COLO668 (cell line): ENCODE data around the gene TMEM123.
"Not testable (repeated sequence)": the region's sequence is repeated elsewhere in the genome, so short reads cannot be mapped to it uniquely, and the experiment has no call there.

Experiments used
- DNase-seq: peaks from one replicate; lab custom pipeline; 2025; ENCODE audit not compliant: unreplicated experiment; lab: John Stamatoyannopoulos, UW

Gene TMEM123

DNA sequence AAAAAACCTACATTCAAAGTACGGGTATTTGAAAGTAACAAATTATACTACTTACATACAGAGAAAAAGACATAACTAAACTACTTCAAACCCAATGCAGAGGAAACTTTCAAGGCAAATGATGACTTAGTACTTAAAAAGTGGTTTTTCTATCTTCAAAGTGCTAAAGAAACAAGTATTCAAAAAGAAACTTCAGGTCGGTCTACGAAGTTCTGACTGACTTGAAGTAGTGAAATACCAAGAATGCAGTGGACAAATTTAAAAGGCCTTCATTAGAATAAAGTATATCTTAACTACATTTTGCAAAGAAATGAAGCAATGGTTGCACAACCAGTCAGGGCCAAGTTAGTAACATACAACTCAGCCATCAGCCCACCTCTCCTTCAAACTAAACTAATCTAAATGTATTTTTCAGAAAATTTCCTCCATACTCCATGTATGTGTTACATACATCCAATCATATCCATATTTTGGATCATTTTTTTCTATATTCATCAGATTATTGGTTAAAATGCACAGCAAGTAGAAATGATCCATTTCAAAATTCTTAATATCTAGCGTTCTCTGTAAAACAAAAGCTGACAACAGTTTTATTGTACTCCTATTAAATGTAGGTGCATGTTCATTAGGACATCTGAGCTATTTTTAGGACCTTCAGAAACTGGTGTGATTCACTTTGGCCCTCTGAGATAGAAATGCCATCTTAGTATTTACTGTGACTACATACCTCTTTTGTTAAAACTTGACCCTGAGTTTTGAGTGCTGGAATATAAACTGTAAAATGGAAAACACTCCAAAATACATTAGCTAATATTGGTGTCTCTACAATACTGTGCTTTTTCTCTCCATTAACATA, 55.6 kb downstream of the TMEM123 start:
- DNase-seq: no peak

DNA sequence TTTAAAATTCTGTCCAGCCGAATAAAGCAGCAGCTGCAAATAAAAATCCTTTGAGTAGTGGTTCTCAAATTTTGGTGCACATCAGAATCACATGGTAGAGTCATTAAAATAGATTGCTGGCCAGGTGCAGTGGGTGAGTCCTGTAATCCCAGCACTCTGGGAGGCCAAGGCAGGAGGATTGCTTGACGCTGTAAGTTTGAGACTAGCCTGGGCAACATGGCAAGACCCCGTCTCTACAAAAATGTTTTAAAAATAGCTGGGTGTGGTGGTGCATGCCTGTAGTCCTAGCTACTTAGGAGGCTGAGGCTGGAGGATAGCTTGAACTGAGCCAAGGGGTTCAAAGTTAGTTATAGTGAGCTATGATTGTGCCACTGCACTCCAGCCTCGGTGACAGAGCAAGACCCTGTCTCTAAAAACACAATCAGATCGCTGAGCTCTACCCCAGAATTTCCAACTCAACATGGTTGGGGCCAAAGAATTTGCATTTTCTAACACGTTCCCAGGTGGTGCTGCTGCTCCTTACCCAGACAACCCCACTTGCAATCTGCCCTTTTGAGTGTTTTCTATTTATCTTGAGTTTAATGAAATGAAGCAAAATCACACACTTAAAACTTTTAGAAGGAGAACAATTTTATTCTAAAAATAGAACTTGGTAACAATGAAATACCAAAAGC, 56.7 kb downstream of the TMEM123 start:
- no peak for DNase-seq

DNA sequence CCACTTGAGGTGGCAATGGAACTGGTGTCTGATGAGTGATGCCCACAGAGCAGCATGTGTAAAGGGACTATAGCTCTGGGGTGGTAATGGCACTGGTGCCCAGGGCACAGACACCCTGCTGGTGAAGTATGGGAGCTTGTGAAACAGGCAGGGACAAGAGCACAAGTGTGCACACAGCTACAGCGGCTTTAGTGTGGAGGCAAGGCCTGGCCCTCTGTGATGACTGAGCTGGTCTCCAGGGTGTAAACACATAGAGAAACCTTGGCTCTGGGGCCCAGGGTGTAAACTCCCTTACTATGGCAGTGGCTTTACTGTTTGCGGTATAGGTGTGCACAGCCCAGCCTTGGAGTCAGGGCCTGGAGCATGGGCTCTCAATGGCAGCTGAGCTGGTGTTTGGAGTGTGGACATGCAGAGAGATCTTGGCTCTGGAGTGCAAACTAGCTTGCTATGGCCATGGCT, 59.3 kb downstream of the TMEM123 start:
- no peak for DNase-seq

DNA sequence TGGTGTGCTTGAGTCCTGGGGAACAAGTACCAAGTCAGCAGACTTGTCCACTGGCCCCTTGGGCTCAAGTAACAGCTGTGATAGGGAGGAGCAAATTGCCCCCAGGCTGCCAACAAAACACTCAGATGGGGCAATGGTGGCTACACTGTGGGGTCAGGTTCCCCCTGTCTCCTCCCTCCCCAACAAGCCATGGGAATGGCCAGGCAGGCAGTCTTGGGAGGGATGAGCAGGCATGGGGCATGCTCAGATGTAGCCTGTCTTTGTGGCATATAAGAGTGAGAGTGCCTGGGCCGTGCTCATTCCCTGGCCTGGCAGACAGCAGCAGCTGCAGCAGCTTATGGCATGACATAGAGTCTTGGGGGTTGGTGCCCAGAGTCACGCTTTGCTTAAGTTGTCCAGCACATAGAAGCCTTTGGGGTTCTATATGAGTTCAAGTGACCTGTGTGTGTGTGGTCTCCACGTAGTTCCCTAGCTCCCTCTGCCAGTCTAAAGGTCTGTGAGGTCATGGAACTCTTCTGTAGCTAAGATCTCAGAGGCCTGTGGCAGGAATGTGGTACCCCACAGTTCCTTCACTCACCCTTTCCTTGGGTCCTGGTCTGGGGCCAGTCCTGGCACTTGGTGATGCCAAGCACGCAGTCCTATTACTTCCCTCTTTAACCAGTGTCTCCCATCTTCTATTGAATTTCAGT, 60.9 kb downstream of the TMEM123 start:
- no peak for DNase-seq

DNA sequence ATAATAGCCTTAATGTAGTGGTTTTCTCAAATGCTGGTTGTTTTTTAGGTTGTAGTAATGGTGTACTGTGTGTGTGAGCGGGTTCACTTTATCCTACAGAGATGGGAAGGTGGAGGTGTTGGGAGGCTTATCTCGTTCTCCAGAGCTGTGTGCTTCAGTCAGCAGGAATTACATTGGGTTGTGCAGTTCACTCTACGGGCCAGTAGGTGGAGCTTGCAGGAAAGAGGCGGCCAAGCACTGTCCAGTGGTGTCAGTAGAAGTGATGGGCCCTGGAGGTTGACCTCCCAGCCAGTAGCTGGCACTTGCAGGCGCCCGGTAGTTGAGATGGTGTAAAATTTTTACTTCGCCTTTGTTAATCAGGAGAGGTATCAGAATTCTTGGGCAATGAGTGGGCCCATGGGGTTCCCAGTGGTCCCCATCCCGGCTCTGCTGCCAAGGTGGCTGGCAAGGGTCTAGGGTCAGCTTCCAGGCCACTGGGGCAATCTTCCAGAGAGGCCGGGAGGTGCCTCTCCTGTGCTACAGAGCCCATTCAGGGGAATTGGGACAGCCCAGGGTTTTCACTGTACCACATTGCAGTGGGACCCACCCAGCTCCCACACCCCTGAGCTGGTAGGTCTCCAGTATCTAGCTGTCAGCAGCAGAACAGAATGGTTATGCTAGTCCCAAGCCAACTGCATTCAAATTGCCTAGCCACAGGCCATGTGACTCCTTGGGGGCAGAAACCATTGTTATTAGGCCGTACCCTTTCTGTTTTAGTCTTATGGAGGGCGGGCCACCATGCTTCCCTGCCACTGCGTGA, 61.7 kb downstream of the TMEM123 start:
- peak; percentile 59 for DNase-seq

DNA sequence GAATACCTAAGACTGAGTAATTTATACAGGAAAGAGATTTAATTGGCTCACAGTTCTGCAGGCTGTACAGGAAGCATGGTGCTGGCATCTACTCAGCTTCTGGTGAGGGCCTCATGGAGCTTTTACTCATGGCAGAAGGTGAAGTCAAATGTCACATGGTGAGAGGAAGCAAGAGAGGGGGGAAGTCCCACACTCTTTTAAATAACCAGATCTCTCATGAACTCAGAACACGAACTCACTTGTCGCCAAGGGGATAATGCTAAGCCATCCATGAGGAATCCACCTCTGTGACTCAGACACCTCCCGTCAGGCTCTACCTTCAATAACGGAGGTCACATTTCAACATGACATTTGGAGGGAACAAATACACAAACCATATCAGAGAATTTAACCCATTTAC, 63.3 kb downstream of the TMEM123 start:
- no peak for DNase-seq

DNA sequence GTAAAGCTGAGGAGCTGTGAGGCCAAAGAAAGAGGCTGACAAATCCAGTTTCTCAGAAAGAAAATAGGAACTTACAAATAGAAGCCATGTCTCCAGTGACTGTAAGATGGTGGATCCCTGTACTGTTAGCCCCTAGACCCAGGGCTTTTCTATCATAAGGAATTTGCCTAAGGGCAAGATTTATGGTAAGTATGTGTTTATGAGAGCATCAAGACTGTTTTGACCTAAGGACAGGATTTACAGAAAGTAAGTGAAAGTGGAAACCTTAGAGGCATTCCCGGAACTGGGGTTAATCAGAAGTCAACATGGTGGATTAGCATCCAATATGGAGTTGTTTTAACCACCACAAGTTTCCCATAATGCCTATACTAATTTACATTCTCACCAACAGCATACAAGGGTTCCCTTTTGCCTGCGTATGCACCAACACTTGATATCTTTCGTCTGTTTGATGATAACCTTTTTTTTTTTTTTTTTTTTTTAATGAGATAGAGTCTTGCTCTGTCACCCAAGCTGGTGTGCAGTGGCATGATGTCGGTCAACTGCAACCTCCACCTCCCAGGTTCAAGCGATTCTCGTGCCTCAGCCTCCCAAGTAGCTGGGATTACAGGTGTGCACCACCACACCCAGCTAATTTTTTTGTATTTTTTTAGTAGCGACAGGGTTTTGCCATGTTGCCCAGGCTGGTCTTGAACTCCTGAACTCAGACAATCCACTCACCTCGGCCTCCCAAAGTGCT, 65.4 kb downstream of the TMEM123 start:
- DNase-seq: no peak

DNA sequence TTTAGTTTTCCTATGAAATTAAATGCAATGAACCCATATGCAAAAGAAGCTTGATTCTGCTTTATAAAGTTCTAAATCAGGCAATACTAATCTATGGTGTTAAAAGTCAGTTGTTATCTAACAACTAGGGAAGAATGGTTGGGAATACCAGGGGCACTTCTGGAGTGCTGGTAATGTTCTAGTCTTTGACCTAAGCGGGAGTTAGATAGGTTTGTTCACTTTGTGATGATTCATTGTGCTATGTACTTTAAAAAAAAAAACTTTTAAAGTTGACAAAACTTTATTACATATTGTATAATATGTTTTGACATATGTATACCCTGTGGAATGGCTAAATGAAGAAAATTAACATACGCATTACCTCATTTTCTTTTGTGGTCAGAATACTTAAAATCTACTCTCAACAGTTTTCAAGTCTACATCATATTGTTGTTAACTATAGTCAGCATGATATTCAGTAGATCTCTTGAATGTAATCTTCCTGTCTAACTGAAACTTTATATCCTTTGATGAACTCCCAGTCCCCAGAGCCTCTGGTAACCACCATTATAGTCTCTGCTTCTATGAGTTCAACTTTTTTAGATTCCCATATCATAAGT, 66.3 kb downstream of the TMEM123 start:
- DNase-seq: no peak

DNA sequence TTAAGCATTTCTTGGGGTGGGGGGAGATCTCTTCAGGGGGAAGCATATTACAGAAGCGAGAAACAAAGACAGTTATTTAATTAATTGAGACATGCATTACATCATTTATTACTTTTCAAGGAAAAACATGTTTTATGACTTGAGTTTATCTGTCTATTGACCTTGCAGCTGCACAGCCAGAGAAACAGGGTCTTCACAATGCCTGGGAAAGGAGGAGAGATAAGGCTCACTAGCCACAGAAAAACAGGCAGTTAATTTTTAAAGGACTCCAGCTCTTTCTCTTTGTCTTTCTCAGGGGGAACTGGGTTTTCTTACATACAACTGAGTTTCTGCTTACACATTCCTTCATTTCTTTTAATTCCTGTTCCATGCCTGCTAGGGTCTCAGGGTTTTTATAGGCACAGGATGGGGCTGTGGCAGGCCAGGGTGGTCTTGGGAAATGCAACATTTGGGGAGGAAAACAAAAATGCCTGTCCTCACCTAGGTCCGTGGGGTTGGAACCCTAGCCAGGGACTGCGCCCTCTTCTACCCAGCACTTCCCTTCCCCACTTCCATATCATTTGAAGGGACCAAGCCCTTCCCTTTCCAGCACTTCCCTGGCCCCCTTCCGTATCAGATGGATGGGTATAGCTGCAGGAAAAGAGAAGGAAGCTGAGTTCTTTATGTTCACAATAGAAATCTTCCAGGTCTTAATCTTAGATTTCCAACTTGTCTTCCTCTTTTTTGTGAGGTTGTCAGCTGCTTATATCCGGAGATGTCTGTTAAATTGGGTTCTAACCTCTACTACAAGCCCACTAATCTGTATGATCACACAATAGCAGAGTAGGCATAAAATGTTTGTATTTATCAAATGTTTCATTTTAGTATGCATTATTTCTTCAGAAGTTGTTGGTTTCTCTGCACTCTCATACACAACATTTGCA, 67.2 kb downstream of the TMEM123 start:
- no peak for DNase-seq

DNA sequence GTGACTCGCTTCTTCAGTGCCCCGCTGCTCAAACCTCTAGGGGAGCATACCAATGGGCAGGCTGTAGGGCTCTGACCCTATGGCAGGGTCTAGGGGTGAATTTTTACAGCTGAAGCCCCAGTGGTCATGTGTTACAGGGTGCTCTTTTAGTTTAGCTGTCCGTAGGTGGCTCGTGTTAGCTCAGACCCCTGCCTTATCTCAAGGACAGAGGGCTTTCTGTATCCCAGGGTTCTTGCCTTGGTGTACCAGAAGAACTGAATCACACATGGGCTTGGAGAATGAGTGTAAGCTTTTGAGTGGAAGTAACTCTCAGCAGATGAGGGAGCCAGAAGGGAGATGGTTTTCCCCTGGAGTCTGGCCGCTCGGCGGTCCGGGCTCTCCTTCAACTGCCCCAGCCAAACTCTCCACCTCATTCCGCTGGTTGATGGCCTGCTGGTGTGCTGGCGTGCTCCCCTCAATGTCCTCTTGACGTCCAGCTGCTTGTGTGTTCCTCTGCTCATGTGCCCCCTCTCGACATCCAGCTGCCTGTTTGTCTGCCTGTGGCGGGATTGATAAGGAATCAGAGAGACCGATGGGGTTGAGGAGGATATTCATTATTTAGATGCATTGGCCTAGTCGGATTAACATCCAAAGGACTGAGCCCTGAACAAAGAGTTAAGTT, 68.0 kb downstream of the TMEM123 start:
- no peak for DNase-seq

DNA sequence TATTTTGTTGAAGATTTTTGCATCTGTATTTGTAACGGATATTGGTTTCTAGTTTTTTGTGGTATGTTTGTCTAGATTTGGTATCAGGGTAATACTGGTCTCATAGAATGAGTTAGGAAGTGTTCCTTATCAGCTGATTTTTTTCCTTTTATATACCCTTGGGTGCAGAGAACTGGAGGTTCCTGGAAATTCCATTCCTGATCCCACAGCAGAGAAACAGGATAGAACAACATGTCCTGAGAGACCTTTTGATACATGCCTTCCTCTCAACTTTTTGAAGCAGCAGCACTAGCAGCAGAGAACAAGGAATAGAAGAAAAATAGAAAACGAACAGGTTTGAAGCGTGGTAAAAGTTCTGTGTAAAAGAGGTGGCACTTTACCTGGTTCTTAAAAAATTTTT, 68.7 kb downstream of the TMEM123 start:
- DNase-seq: no peak

DNA sequence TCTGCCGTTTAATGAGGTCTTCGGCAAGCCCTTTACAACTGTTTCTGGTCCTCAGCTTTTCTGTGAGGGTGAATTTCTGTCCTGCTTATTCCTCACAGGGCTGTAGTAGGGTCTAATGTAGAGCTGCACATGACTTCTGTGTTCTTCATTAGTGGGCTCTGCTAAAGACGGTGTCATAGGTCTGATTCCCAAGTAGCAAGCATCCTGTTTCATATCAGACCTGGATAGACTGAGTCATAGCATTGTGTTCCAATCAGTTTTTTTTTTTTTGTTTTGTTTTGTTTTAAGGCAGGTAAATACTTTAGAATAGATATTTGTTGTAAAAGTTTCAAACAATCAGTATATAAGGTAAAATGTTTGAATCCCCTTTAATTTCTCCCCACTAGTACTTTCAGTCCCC, 70.2 kb downstream of the TMEM123 start:
- DNase-seq: no peak

DNA sequence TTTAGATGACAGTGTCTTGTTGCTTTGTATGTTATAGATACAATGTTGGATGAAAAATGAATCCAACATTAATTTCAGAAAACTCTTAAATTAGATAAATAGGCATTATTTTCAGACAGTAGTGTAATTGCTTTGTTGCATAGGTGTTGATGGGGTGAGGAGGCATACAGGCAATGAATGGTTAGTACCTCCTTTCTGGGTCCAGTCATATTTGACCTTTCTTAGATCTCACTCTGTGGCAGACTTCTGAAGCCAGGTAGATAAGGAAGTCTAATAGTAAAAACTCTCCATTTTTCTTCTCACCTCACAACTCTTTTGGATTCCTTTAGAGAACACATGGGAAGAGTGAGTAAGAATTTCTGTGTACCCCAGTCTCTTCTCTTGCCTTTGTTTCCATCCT, 73.7 kb downstream of the TMEM123 start:
- no peak for DNase-seq

DNA sequence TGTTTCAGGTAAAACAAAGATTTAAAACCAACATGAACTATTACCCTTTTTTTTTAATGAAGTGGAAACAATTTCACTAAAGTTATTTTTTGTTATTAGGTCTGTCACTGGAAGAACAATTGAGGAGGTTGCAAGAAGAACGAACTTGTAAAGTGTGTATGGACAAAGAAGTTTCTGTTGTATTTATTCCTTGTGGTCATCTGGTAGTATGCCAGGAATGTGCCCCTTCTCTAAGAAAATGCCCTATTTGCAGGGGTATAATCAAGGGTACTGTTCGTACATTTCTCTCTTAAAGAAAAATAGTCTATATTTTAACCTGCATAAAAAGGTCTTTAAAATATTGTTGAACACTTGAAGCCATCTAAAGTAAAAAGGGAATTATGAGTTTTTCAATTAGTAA, 74.7 kb downstream of the TMEM123 start:
- DNase-seq: no peak

DNA sequence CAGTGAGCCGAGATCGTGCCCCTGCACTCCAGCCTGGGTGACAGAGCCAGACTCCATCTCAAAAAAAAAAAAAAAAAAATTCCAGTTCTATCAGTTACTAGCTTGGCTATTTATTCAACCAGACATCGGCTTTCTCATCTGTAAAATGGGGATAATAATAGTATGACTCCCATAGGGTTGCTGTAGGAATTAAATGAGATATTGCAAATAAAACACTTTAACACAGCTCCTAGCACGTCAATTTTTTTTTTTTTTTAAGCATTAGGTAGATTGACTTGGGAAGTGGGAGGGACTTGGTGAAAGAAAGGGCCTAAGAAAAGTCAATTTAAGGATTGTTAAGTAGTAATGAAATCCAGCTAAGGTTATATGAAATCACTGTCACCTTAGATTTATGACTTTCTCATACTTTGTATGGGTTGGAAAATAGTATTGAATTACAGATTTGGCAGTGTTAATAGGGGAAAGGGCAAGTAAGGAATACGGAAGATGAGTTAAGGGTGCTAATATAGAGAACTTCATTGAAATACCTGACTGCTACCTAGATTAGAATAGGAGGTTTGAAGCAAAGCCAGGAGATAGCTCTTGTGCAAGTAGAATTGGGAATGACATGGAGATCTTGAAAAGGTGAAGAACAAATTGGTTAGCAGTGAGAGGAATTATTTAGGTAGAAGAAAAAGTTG, 76.7 kb downstream of the TMEM123 start:
- DNase-seq: no peak

DNA sequence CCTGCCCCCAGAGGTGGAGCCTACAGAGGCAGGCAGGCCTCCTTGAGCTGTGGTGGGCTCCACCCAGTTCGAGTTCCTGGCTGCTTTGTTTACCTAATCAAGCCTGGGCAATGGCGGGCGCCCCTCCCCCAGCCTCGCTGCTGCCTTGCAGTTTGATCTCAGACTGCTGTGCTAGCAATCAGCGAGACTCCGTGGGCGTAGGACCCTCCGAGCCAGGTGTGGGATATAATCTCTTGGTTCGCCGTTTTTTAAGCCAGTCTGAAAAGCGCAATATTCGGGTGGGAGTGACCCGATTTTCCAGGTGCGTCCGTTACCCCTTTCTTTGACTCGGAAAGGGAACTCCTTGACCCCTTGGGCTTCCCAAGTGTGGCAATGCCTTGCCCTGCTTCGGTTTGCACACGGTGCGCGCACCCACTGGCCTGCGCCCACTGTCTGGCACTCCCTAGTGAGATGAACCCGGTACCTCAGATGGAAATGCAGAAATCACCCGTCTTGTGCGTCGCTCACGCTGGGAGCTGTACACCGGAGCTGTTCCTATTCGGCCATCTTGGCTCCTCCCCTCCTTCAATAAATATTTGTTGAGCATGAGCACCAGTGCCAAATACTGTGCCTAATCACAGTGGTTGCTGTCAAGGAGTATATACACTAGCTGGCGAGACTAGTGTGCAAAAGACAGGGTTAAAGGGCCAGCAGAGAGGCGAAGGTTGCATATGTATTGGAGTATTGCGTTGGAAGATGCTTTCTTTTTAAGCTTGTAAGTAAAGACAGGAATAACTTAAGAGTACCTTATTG, 77.7 kb downstream of the TMEM123 start:
- DNase-seq: not testable (repeated sequence)

DNA sequence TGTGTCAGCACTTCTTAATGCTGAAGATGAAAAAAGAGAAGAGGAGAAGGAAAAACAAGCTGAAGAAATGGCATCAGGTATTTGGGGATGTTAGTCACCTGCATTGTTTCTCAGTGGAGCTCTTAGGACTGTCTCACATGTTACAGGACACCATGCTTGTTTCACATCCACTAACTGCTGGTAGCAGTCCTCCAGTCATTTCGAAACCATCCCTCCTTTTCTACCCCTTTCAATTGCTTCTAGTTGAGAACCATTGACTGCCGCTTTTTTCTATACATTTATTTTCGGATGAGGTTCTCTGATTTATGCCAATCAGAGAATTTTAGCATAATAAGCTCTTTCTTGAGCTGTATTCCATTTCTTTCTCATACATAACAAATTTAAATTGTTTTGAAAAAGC, 84.1 kb downstream of the TMEM123 start:
- DNase-seq: no peak
